GM13977 (cell line): ENCODE results near the gene TRPV3.
A peak's percentile ranks its signal among the peaks of the same experiment; 100 is the strongest.

Source experiments
- DNase-seq: peaks from one replicate; pipeline ENCODE4 v3.0.0; 2012; ENCODE audit warnings: low spot score
- in situ Hi-C: fragments of 300-500 bp; cut with MboI; formaldehyde crosslinking; loops from one replicate; pipeline ENCODE4 v1.12.0; 2022; ENCODE audit warnings: low sequenced_read_pairs, low pct_unique_long_range_greater_than_20kb, mixed read lengths, inconsistent platforms; ENCODE audit not compliant: unreplicated experiment
- TF ChIP-seq, protein P1 (sequence below): IDR thresholded peaks from 2 replicates; pipeline ENCODE4 v1.5.1; 2012; ENCODE audit warnings: mild to moderate bottlenecking, control low read depth; ENCODE audit not compliant: insufficient read depth; ENCODE audit errors: extremely low read depth, missing control alignments

The TRPV3 gene

DNA sequence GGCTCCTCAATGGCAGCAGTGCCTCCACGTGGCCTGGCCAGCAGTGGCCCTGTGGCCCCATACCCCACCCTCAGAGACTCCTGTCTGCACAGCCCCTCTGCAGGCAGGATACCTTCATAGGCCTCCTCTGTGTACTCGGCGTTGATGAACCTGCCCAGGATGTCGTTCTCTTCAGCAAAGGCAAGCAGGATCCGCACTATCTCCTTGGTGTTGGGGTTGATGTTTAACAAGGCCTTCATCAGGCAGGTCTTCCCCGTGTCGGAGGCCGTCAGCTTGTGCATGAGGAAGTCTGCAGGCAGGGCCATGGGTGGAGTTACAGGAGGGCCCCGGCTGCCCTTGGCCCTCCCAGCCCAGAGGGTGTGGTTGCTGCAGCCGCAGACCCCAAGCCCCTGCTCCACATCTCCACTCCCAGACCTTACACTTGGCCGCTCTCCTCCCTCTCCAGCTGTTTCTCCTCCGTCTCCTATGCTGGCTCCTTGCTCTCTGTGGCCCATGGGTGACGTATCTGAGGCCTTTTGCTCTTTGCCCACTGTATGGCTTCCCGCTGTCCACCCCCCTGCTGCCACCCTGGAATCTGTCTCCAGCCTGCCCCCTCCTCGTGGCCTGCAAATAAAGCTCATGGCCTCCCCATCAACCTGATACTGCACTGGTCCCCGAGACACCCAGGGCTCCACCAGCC is 15.1 kb downstream of the TRPV3 start:
- TF ChIP-seq, protein P1, sequence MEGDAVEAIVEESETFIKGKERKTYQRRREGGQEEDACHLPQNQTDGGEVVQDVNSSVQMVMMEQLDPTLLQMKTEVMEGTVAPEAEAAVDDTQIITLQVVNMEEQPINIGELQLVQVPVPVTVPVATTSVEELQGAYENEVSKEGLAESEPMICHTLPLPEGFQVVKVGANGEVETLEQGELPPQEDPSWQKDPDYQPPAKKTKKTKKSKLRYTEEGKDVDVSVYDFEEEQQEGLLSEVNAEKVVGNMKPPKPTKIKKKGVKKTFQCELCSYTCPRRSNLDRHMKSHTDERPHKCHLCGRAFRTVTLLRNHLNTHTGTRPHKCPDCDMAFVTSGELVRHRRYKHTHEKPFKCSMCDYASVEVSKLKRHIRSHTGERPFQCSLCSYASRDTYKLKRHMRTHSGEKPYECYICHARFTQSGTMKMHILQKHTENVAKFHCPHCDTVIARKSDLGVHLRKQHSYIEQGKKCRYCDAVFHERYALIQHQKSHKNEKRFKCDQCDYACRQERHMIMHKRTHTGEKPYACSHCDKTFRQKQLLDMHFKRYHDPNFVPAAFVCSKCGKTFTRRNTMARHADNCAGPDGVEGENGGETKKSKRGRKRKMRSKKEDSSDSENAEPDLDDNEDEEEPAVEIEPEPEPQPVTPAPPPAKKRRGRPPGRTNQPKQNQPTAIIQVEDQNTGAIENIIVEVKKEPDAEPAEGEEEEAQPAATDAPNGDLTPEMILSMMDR, result no peak
- in situ Hi-C loops, result no loop called here
- no peak for DNase-seq

DNA sequence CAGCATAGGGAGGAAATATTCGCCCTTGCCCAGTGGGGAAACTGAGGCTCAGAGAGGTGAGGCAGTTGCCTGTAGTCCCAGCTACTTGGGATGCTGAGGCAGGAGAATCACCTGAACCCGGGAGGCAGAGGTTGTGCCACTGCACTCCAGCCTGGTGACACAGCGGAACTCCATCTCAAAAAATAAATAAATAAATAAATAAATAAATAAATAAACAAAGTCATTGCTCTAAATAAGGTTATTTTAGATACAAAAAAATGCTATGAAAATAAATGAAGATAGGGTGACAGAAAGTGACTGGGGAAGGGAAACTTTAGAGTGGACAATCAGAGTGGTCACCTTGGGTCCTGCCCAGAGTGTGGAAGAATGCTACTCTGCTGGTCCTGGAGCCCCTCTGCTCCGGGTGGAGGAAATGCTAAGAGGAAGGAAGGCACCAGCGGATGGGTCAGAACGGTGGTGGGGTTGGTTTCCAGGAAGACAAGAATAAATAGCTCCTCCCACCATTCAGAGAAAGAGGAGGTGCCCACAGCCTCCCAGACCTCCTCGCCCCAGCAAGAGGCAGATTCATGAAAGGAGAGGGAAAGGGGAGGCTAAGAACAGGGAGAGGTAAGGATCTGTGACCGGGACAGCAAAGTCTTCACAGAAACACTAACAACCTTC is 17.6 kb downstream of the TRPV3 start:
- DNase-seq, result no peak
- in situ Hi-C loops, result no loop called here
- TF ChIP-seq, protein P1, result no peak

DNA sequence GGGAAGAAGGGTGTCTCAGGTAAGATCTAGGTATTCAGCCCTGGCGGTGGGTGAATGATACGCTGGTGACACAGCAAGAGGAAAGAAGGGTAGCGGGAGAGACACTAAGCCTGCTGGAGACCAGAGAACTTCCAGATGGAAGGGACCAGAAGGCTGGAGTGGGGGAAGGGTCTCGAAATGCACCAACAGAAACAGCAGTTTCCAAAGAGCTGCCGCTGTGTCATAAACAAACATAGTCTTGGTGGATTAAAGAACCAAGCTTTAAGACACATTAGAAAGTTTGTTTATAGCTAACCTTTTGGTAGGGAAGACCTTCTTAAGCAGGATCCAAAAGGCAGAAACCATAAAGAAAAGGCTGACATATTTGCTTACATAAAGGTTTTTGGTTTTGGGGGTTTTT is 20.9 kb downstream of the TRPV3 start:
- TF ChIP-seq, protein P1, result no peak
- no peak for DNase-seq
- in situ Hi-C loops, result no loop called here

DNA sequence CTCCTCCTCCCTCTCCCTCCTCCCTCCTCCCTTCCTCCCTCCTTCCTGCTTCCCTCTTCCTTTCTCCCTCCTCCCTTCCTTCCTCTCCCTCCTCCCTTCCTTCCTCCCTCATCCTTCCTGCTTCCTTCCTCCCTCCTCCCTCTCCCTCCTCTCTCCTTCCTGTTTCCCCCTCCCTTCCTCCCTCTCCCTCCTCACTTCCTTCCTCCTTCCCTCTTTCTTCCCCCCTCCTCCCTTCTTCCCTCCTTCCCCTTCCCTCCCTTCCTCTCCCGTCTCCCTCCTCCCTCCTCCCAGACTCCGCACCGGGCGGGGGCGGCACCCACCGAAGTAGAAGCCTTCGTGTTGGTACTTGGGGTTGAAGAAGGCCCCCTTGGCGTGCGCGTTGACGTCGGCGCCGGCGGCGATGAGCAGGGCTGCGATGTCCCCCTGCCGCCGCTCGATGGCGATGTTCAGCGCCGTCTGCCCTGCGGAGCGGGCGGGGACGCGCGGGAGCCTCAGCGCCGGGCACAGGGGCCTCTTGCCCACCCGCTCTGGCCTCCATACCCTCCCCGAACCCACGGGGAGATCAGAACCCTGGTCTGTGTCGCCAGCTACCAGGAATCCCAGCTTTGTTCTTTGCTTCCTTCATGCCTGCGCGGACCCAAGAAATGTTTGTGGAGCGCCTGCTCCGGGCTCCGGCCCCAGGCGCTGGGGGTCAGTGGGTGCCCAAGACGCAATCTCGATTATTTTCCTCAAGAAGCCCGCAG is 22.2 kb downstream of the TRPV3 start:
- TF ChIP-seq, protein P1, result peak; percentile 90
- in situ Hi-C loops, result no loop called here
- peak; percentile 90 for DNase-seq

DNA sequence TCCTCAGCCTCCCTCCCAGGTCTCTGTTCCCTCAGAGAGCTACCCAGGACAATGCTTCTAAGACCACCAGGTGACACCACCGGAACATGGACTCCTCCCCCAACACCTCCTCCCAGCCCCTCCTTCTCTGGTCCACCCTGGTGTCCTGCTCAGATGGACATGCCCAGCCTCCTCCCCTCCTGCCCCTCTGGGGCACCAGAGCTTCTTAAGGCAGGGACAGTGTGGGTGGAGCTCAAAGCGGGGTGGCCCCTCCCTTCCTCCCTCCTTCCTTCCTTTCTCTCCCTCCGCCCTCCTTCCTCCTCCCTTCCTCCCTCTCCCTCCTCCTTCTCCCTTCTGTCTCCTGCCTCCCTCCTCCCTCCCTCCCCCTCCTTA is 22.7 kb downstream of the TRPV3 start:
- in situ Hi-C loops, result no loop called here
- TF ChIP-seq, protein P1, result no peak
- peak; percentile 59 for DNase-seq

DNA sequence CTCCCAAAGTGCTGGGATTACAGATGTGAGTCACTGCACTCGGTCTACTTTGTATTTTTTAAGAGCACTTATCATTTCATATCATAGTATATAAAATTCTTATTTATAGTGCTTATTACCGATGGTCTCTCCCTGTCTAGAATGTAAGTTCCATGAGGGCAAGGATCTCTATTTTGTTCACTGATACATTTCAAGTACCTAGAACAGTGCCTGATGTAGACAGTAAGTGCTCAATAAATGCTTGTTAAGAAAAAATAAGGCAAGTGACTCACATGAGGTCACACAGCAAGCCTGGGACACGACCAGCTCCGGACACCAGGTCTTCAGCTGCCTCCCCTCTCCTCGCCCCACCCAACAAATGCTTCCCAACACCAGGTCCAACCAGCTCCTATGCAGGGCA is 23.9 kb downstream of the TRPV3 start:
- in situ Hi-C loops, result no loop called here
- TF ChIP-seq, protein P1, result no peak
- no peak for DNase-seq
